A172 (cell line): ENCODE measurements around the gene KRTAP13-4. TPM values are rescaled to one million over a fixed set of nuclear protein-coding genes. Genes with fewer than 3 reads are reported as not detected.

Experiments used
- total RNA-seq: library from RNA; depleted of rRNA; stranded (reverse); fragments of >200 nt; shearing (Covaris generic); gene quantifications from 2 replicates; pipeline ENCODE4 v1.2.3, GENCODE V29; 2014; rRNA removed

Gene KRTAP13-4
- total RNA-seq, 1 experiment from 2014 or later = not detected

Other genes with a start within 250 kb of the KRTAP13-4 start
- gene CLDN8, start 214.1 kb upstream of the KRTAP13-4 start, total RNA-seq = not detected in 2 replicates
- not detected in 2 replicates for gene KRTAP24-1, start 147.3 kb upstream of the KRTAP13-4 start, total RNA-seq
- not detected in 2 replicates for gene KRTAP25-1, start 140.7 kb upstream of the KRTAP13-4 start, total RNA-seq
- gene KRTAP26-1, start 109.9 kb upstream of the KRTAP13-4 start, total RNA-seq = not detected in 2 replicates
- gene KRTAP27-1, start 92.5 kb upstream of the KRTAP13-4 start, total RNA-seq = not detected in 2 replicates
- gene KRTAP23-1, start 81.6 kb upstream of the KRTAP13-4 start, total RNA-seq = not detected in 2 replicates
- gene KRTAP13-2, start 57.9 kb upstream of the KRTAP13-4 start, total RNA-seq = not detected in 2 replicates
- gene KRTAP13-1, start 34.2 kb upstream of the KRTAP13-4 start, total RNA-seq = not detected in 2 replicates
- gene KRTAP13-3, start 4.3 kb upstream of the KRTAP13-4 start, total RNA-seq = not detected in 2 replicates
- not detected in 2 replicates for gene KRTAP15-1, start 10.1 kb downstream of the KRTAP13-4 start, total RNA-seq
- gene KRTAP19-1, start 50.1 kb downstream of the KRTAP13-4 start, total RNA-seq = not detected in 2 replicates
- not detected in 2 replicates for gene KRTAP19-2, start 57.2 kb downstream of the KRTAP13-4 start, total RNA-seq
- gene KRTAP19-3, start 61.8 kb downstream of the KRTAP13-4 start, total RNA-seq = not detected in 2 replicates
- gene KRTAP19-4, start 66.9 kb downstream of the KRTAP13-4 start, total RNA-seq = not detected in 2 replicates
- gene KRTAP19-5, start 71.9 kb downstream of the KRTAP13-4 start, total RNA-seq = not detected in 2 replicates
- not detected in 2 replicates for gene KRTAP19-6, start 111.6 kb downstream of the KRTAP13-4 start, total RNA-seq
- not detected in 2 replicates for gene KRTAP19-7, start 131.1 kb downstream of the KRTAP13-4 start, total RNA-seq
- not detected in 2 replicates for gene KRTAP22-2, start 160.2 kb downstream of the KRTAP13-4 start, total RNA-seq
- not detected in 2 replicates for gene KRTAP6-3, start 162.2 kb downstream of the KRTAP13-4 start, total RNA-seq
- not detected in 2 replicates for gene KRTAP6-2, start 168.7 kb downstream of the KRTAP13-4 start, total RNA-seq
- not detected in 2 replicates for gene KRTAP22-1, start 170.9 kb downstream of the KRTAP13-4 start, total RNA-seq
- not detected in 2 replicates for gene KRTAP6-1, start 183.7 kb downstream of the KRTAP13-4 start, total RNA-seq
- gene KRTAP20-1, start 186.2 kb downstream of the KRTAP13-4 start, total RNA-seq = not detected in 2 replicates
- gene KRTAP20-4, start 190.4 kb downstream of the KRTAP13-4 start, total RNA-seq = not detected in 2 replicates
- not detected in 2 replicates for gene KRTAP20-2, start 205.0 kb downstream of the KRTAP13-4 start, total RNA-seq
- gene KRTAP20-3, start 212.6 kb downstream of the KRTAP13-4 start, total RNA-seq = not detected in 2 replicates